NCI-H69 (cell line): ENCODE measurements around the gene CCDC13.
"Not testable (repeated sequence)": the region's sequence is repeated elsewhere in the genome, so short reads cannot be mapped to it uniquely, and the experiment has no call there.

Experiments used
- DNase-seq: peaks from one replicate; lab custom pipeline; 2025; lab: John Stamatoyannopoulos, UW

The CCDC13 gene

GRCh38 chr3:42772670-42773408 lies at the start of gene CCDC13:
Gene CCDC13 (minus strand): TSS chr3:42773253. CDS start chr3:42758345, 14,908 bp downstream.
- peak; percentile 96 for DNase-seq

GRCh38 chr3:42822828-42823227 lies 49.8 kb upstream of the CCDC13 start:
- DNase-seq = peak; percentile 72

- DNase-seq = no peak
Measured at GRCh38 chr3:42820746-42821051, 47.6 kb upstream of the CCDC13 start.

- peak; percentile 94 for DNase-seq
Measured at GRCh38 chr3:42819351-42819965, 46.4 kb upstream of the CCDC13 start.

- no peak for DNase-seq
Measured at GRCh38 chr3:42815826-42816225, 42.8 kb upstream of the CCDC13 start.

- peak; percentile 91 for DNase-seq
Measured at GRCh38 chr3:42814914-42815507, 42.0 kb upstream of the CCDC13 start.

GRCh38 chr3:42814246-42814645 lies 41.2 kb upstream of the CCDC13 start:
- peak; percentile 45 for DNase-seq

- not testable (repeated sequence) for DNase-seq
Measured at GRCh38 chr3:42811118-42811883, 38.2 kb upstream of the CCDC13 start.

GRCh38 chr3:42810706-42811105 lies 37.7 kb upstream of the CCDC13 start:
- not testable (repeated sequence) for DNase-seq

- DNase-seq = no peak
Measured at GRCh38 chr3:42809202-42809601, 36.1 kb upstream of the CCDC13 start, which contains the start of gene ACKR2. Gene ACKR2 (plus strand): TSS chr3:42809445. CDS start chr3:42864503, 55,058 bp downstream.

- DNase-seq = no peak
Measured at GRCh38 chr3:42807929-42808328, 34.9 kb upstream of the CCDC13 start.

GRCh38 chr3:42805141-42805821 lies 32.2 kb upstream of the CCDC13 start:
- DNase-seq = peak; percentile 56

GRCh38 chr3:42804831-42805132 lies 31.7 kb upstream of the CCDC13 start:
- no peak for DNase-seq

GRCh38 chr3:42804106-42804830 lies 31.2 kb upstream of the CCDC13 start, which contains the start of gene HIGD1A:
Gene HIGD1A (minus strand): TSS chr3:42804490. CDS start chr3:42794253, 10,237 bp downstream.
- DNase-seq = peak; percentile 95

- peak; percentile 60 for DNase-seq
Measured at GRCh38 chr3:42803414-42804105, 30.5 kb upstream of the CCDC13 start.

- DNase-seq = no peak
Measured at GRCh38 chr3:42802876-42803413, 29.9 kb upstream of the CCDC13 start.

- DNase-seq = no peak
Measured at GRCh38 chr3:42801784-42802183, 28.7 kb upstream of the CCDC13 start.

- no peak for DNase-seq
Measured at GRCh38 chr3:42801048-42801620, 28.1 kb upstream of the CCDC13 start.

- DNase-seq = no peak
Measured at GRCh38 chr3:42800251-42800650, 27.2 kb upstream of the CCDC13 start.

GRCh38 chr3:42799376-42799775 lies 26.3 kb upstream of the CCDC13 start:
- peak; percentile 7 for DNase-seq
